GM12878 (cell line): Measurements from ENCODE around the gene ZNF83. TPM values are rescaled to one million over a fixed set of nuclear protein-coding genes. Genes with fewer than 3 reads are reported as not detected.

ENCODE experiments used
- ATAC-seq: fragments of 200-7000 bp; cut with Tn5 transposase; 3 replicates; pipeline ENCODE4 v1.9.1; 2020; ENCODE audit warnings: mild to moderate bottlenecking, moderate library complexity
- BruUV-seq: library from RNA; stranded (reverse); fragments of 400-500 nt; replicated peaks from 2 replicates; lab custom pipeline; 2021; lab: Mats Ljungman, UMichigan
- CTCF ChIA-PET: fragments of 300-600 bp; sonication (Branson Sonifier 250); formaldehyde crosslinking; extraction: SDS; loops from one replicate; lab custom pipeline; 2021; ENCODE audit warnings: inconsistent platforms; lab: Yijun Ruan, JAX
- POLR2A ChIA-PET: fragments of 350-600 bp; formaldehyde crosslinking; extraction: SDS; loops from one replicate; lab custom pipeline; 2021; ENCODE audit warnings: inconsistent platforms; lab: Charles Lee
- RAD21 ChIA-PET: fragments of 300-600 bp; sonication (Branson Sonifier 250); formaldehyde crosslinking; loops from one replicate; lab custom pipeline; 2023; ENCODE audit warnings: antibody characterized with exemption; ENCODE audit not compliant: unreplicated experiment; lab: Charles Lee
- SMC1A ChIA-PET: fragments of 300-600 bp; sonication (Branson Sonifier 250); formaldehyde crosslinking; loops from one replicate; lab custom pipeline; 2023; ENCODE audit not compliant: unreplicated experiment, uncharacterized antibody; lab: Charles Lee
- DNase-seq: peaks from one replicate; pipeline ENCODE4 v3.0.0-alpha.2; 2011; ENCODE audit warnings: low read depth, low spot score
- FAIRE-seq: peaks from 3 replicates; lab custom pipeline; 2011; peaks lifted over from hg19 to GRCh38; lab: Jason Lieb, UNC
- H2AFZ ChIP-seq: 2 replicates; pipeline ENCODE4 v1.6.0; 2011; ENCODE audit warnings: low read depth, low read length, control low read depth; ENCODE audit not compliant: control insufficient read depth
- H3K27ac ChIP-seq: 2 replicates; pipeline ENCODE4 v1.5.1; 2011; ENCODE audit warnings: control low read depth; ENCODE audit not compliant: control insufficient read depth, insufficient read depth
- H3K27me3 ChIP-seq, 2 experiments: replicated peaks in 1 of 2; 2 replicates each; pipeline versions ENCODE4 v1.6.0 to v1.6.1; 2011; ENCODE audit warnings: low read length in 1 of 2; ENCODE audit not compliant: control insufficient read depth in 2 of 2, insufficient read depth in 2 of 2
- H3K36me3 ChIP-seq, 2 experiments: 2 replicates each; pipeline ENCODE4 v1.5.1; 2011; ENCODE audit warnings: low read length in 1 of 2; ENCODE audit not compliant: control insufficient read depth in 2 of 2, insufficient read depth in 2 of 2
- H3K4me1 ChIP-seq: 2 replicates; pipeline ENCODE4 v1.6.1; 2011; ENCODE audit warnings: mild to moderate bottlenecking, low read length, moderate library complexity, mixed read lengths; ENCODE audit not compliant: control insufficient read depth, insufficient read depth
- H3K4me2 ChIP-seq: 2 replicates; pipeline ENCODE4 v1.6.0; 2011; ENCODE audit warnings: control low read depth; ENCODE audit not compliant: control insufficient read depth, insufficient read depth
- H3K4me3 ChIP-seq: fragments of 200-600 bp; sonication (generic); 2 replicates; pipeline ENCODE4 v1.5.1; 2016
- H3K79me2 ChIP-seq: 2 replicates; pipeline ENCODE4 v1.6.0; 2011; ENCODE audit warnings: low read length; ENCODE audit not compliant: control insufficient read depth, insufficient read depth
- H3K9ac ChIP-seq: 2 replicates; pipeline ENCODE4 v1.8.0; 2011; ENCODE audit warnings: low read length, control low read depth, mixed read lengths; ENCODE audit not compliant: control insufficient read depth, insufficient read depth
- H3K9me3 ChIP-seq: replicated peaks from 3 replicates; pipeline ENCODE4 v1.5.1; 2011; ENCODE audit warnings: mild to moderate bottlenecking, low read length; ENCODE audit not compliant: control insufficient read depth, insufficient read depth
- H4K20me1 ChIP-seq: 2 replicates; pipeline ENCODE4 v1.6.0; 2011; ENCODE audit not compliant: control insufficient read depth, insufficient read depth
- ATF7 ChIP-seq: fragments of 450-650 bp; IDR thresholded peaks from 2 replicates; pipeline ENCODE4 v1.6.1; 2016; ENCODE audit warnings: low read depth, mild to moderate bottlenecking
- CEBPB ChIP-seq, 2 experiments: fragments of 150-350 bp in 1 of 2; IDR thresholded peaks; 2 replicates each; pipeline ENCODE4 v1.6.1; 2012 to 2014; ENCODE audit warnings: low read depth in 2 of 2, low read length in 2 of 2, borderline replicate concordance in 1 of 2, inconsistent platforms in 1 of 2
- FOXK2 ChIP-seq: fragments of 450-650 bp; IDR thresholded peaks from 2 replicates; pipeline ENCODE4 v1.6.1; 2017; ENCODE audit warnings: mild to moderate bottlenecking, moderate library complexity
- HDAC2 ChIP-seq: fragments of 200-600 bp; sonication (generic); IDR thresholded peaks from 2 replicates; pipeline ENCODE4 v1.6.1; 2017
- JUND ChIP-seq: IDR thresholded peaks from 2 replicates; pipeline ENCODE4 v1.6.1; 2012; ENCODE audit warnings: low read depth, mild to moderate bottlenecking, low read length, improper control_type of control experiment, moderate library complexity
- KLF5 ChIP-seq: fragments of 450-650 bp; IDR thresholded peaks from 2 replicates; pipeline ENCODE4 v1.6.1; 2014; ENCODE audit warnings: mild to moderate bottlenecking; ENCODE audit not compliant: partially characterized antibody
- MEF2B ChIP-seq: fragments of 450-650 bp; IDR thresholded peaks from 2 replicates; pipeline ENCODE4 v1.6.1; 2018; ENCODE audit warnings: mild to moderate bottlenecking, moderate library complexity; ENCODE audit not compliant: partially characterized antibody, poor library complexity, severe bottlenecking
- MYB ChIP-seq: fragments of 150-350 bp; IDR thresholded peaks from 2 replicates; pipeline ENCODE4 v1.6.1; 2014; ENCODE audit warnings: mild to moderate bottlenecking, low read depth, low read length, borderline replicate concordance
- PML ChIP-seq: IDR thresholded peaks from 2 replicates; pipeline ENCODE4 v1.6.1; 2012; ENCODE audit warnings: low read length, inconsistent platforms
- RAD51 ChIP-seq: fragments of 450-650 bp; IDR thresholded peaks from 2 replicates; pipeline ENCODE4 v1.6.1; 2016; ENCODE audit warnings: moderate library complexity, mild to moderate bottlenecking, inconsistent platforms
- RELB ChIP-seq: fragments of 450-650 bp; IDR thresholded peaks from 2 replicates; pipeline ENCODE4 v1.6.1; 2017; ENCODE audit warnings: low read depth, mild to moderate bottlenecking, moderate library complexity
- SIX5 ChIP-seq: IDR thresholded peaks from 2 replicates; pipeline ENCODE4 v1.6.1; 2011; ENCODE audit warnings: mild to moderate bottlenecking, low read depth, low read length, moderate library complexity; ENCODE audit not compliant: severe bottlenecking
- SP1 ChIP-seq: IDR thresholded peaks from one replicate; pipeline ENCODE4 v1.6.1; 2011; ENCODE audit warnings: low read depth, low read length
- SUZ12 ChIP-seq: fragments of 200-600 bp; sonication (generic); IDR thresholded peaks from one replicate; pipeline ENCODE4 v1.6.1; 2018; ENCODE audit warnings: antibody characterized with exemption, mild to moderate bottlenecking; ENCODE audit not compliant: unreplicated experiment
- TAF1 ChIP-seq: IDR thresholded peaks from 2 replicates; pipeline ENCODE4 v1.6.1; 2011; ENCODE audit warnings: mild to moderate bottlenecking, low read depth, low read length, borderline replicate concordance
- TARDBP ChIP-seq: IDR thresholded peaks from 2 replicates; pipeline ENCODE4 v1.6.1; 2016; ENCODE audit warnings: borderline replicate concordance
- ZNF207 ChIP-seq: fragments of 450-650 bp; IDR thresholded peaks from 2 replicates; pipeline ENCODE4 v1.6.1; 2014; ENCODE audit warnings: antibody characterized with exemption, mild to moderate bottlenecking, borderline replicate concordance
- ZNF592 ChIP-seq: fragments of 450-650 bp; IDR thresholded peaks from 2 replicates; pipeline ENCODE4 v1.6.1; 2017; ENCODE audit warnings: mild to moderate bottlenecking, moderate library complexity
- ZNF622 ChIP-seq: fragments of 450-650 bp; IDR thresholded peaks from 2 replicates; pipeline ENCODE4 v1.6.1; 2017; ENCODE audit warnings: mild to moderate bottlenecking, inconsistent platforms
- WGBS: methylation state at CpG from one replicate; pipeline ENCODE4 v1.1.6; 2016; ENCODE audit warnings: low lambda C conversion rate; ENCODE audit not compliant: insufficient replicate concordance, insufficient coverage; ENCODE audit errors: missing lambda C conversion rate; 5-methylcytosine and 5-hydroxymethylcytosine counted together
- in situ Hi-C: fragments of 300-500 bp; cut with MboI; formaldehyde crosslinking; loops from 9 replicates; pipeline ENCODE4 v1.14.3; 2018; ENCODE audit warnings: mixed read lengths
- intact Hi-C: fragments of 100-400 bp; cut with micrococcal nuclease; formaldehyde crosslinking; loops from one replicate; pipeline ENCODE4 v1.14.2; 2022; ENCODE audit not compliant: unreplicated experiment
- polyA plus RNA-seq, 11 experiments: library from polyadenylated mRNA; depleted of rRNA in 4 of 11; unstranded in 6 of 11; stranded (reverse) in 5 of 11; fragments of >200 nt; fragmentation: Nextera tagmentation in 4 of 11; fragmentation: Illumina TruSeq in 1 of 11; extraction: Ambion mirVana in 4 of 11; extraction: Trizol in 1 of 11; gene quantifications; 1 replicate in 1 of 11; 2 replicates in 10 of 11; pipeline versions ENCODE4 v1.2.1 to v1.2.3, GENCODE V29; 2011 to 2016; ENCODE audit warnings: inconsistent platforms in 2 of 11, missing spikeins in 2 of 11, low read depth in 1 of 11
- total RNA-seq, 4 experiments: library from RNA; depleted of rRNA in 3 of 4; stranded (reverse); fragments of >200 nt in 3 of 4; fragmentation: Illumina TruSeq in 1 of 4; extraction: Trizol in 1 of 4; gene quantifications; 2 replicates each; pipeline versions ENCODE4 v1.2.1 to v1.2.3, GENCODE V29; 2013 to 2021

ZNF83 gene
- total and polyA plus RNA-seq, 10 of the 15 experiments (the other 5 are each of a cell fraction or from before 2014, with no cell fraction given): 9.9 to 90.1 (median 18.7) TPM

GRCh38 chr19:52566121-52566520, 72.0 kb downstream of the ZNF83 start:
- in situ Hi-C loops (no loop called here), intact Hi-C loops (no loop called here)
- ATAC-seq (no peak), DNase-seq (no peak), FAIRE-seq (no peak)
- peaks cover 14% of the 10 kb centered on the region for H3K9me3 ChIP-seq
- H3K4me1 ChIP-seq: no peaks in the 10 kb centered on the region
- WGBS: 98% methylated on average over 6 of the region's 6 CpGs
- BruUV-seq: no TSS peak
- H4K20me1 ChIP-seq: no peaks in the 10 kb centered on the region
- peaks cover 8% of the 10 kb centered on the region for H3K79me2 ChIP-seq
- H3K36me3 ChIP-seq: no peaks in the 10 kb centered on the region; a peak in 1 of 4 replicates
- RAD21 ChIA-PET: interaction anchor here (1.2 kb wide), 1 partner anchor 197 kb away, joined by 3 read pairs; the partner anchor contains the start of gene ZNF880
- no peak overlapping the region for H2AFZ ChIP-seq
- H3K4me2 ChIP-seq: no peak overlapping the region
- no peak overlapping the region for H3K9ac ChIP-seq
- no peak overlapping the region for H3K4me3 ChIP-seq
- POLR2A ChIA-PET: interaction anchor here (0.6 kb wide), 2 partner anchors 15 to 1169 kb away, joined by 3 to 4 read pairs; no protein-coding TSS in a partner anchor
- SMC1A ChIA-PET: interaction anchor here (1.2 to 1.8 kb wide), 2 partner anchors 21 to 33 kb away, joined by 4 to 5 read pairs; no protein-coding TSS in a partner anchor
- H3K27ac ChIP-seq: no peak overlapping the region
- H3K27me3 ChIP-seq: no peaks in the 10 kb centered on the region
- TF ChIP-seq PML (no peak), ZNF622 (no peak), HDAC2 (no peak), ZNF207 (no peak), TARDBP (no peak), KLF5 (no peak), FOXK2 (no peak), MYB (no peak), SUZ12 (no peak), SIX5 (no peak), ZNF592 (no peak), CEBPB (IDR thresholded peaks at IDR 0.05; ENCODE audit: borderline replicate concordance in 1 of 2, low read depth in 2 of 2, low read length in 2 of 2) (no peak), RELB (no peak), MEF2B (no peak), TAF1 (no peak), ATF7 (no peak), SP1 (no peak), JUND (no peak), RAD51 (no peak)
- CTCF ChIA-PET: interaction anchor here (1.0 kb wide), 1 partner anchor 9 kb away, joined by 4 read pairs; no protein-coding TSS in a partner anchor
